GM12801 (cell line): ENCODE results near the gene NCBP2.

ENCODE experiments used
- TF ChIP-seq, protein P1 (sequence below): IDR thresholded peaks from one replicate; pipeline ENCODE4 v1.5.1; 2011; ENCODE audit warnings: control low read depth; ENCODE audit not compliant: insufficient read length; ENCODE audit errors: extremely low read depth

NCBP2 gene

DNA sequence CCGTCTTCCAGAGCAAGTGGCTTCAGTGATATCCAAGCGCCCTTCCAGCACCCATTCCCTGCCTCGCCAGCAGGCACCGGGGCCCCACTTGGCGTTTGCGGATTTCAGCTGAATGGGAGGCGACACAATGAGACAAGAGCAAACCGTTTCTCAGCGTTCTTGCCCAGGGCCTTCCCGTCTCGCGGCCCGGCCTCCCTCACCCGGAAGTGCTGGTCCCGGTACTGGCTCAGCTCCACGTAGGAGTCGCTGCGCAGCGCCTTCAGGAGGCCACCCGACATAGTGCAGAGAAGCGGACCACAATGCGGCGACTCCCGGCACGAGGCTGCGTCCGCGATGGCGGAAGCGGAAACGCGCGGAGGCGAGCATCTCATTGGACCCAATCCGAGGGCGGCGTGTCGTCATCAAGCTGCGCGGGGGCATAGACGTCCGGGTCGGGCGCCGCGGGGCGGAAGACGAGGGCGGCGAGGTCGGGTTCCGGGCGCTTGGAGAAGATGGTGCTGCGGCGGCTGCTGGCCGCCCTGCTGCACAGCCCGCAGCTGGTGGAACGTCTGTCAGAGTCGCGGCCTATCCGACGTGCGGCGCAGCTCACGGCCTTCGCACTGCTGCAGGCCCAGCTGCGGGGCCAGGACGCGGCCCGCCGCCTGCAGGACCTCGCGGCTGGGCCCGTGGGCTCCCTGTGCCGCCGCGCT, at the start of gene NCBP2:
Gene NCBP2 (minus strand): TSS at position 303 of the 689 bp plus-strand sequence. CDS start 25 bp downstream, at position 278.
- TF ChIP-seq, protein P1, sequence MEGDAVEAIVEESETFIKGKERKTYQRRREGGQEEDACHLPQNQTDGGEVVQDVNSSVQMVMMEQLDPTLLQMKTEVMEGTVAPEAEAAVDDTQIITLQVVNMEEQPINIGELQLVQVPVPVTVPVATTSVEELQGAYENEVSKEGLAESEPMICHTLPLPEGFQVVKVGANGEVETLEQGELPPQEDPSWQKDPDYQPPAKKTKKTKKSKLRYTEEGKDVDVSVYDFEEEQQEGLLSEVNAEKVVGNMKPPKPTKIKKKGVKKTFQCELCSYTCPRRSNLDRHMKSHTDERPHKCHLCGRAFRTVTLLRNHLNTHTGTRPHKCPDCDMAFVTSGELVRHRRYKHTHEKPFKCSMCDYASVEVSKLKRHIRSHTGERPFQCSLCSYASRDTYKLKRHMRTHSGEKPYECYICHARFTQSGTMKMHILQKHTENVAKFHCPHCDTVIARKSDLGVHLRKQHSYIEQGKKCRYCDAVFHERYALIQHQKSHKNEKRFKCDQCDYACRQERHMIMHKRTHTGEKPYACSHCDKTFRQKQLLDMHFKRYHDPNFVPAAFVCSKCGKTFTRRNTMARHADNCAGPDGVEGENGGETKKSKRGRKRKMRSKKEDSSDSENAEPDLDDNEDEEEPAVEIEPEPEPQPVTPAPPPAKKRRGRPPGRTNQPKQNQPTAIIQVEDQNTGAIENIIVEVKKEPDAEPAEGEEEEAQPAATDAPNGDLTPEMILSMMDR: no peak

DNA sequence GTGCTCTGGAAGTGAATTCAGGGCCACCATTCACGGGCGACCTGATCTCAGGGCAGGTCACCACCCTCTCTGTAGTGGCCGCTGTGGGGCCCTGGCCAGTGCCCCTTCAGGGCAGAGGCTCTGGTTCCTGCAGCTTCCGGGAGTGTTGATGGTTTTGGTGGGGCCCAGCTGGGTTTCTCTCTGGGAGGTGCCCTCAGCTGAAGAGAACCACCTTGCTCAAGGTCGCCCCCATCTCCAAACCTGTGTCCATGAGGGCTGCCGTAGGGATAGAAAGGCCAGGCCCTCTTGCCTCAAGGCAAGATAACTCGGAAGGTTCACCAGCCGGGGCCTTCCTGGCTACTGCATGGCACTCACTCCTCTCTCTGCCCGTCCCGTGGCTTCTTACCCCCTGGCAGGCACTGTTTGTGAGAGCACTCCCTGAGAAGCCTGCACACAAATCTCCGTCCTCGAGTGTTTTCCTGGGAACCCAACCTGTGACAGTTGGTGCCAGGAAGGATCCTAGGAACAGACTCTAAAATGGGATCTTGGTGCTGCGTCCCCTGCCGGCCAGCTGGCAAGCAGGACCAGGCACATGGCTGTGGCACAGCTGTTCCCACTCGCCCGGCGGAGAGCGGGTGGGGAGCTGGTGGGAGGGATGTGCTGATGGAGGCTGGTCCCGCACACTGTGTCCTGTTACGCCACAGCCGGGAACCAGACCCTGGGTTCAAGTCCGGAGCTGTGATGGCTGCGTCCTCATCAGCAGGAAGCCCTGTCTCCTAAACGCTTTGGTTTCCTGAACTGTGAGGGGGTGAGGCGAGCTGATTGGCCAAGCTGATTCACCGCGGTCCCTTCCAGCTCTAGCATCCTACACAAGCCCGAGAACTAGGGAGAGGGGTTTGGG, 49.5 kb upstream of the NCBP2 start:
- TF ChIP-seq, protein P1: no peak

DNA sequence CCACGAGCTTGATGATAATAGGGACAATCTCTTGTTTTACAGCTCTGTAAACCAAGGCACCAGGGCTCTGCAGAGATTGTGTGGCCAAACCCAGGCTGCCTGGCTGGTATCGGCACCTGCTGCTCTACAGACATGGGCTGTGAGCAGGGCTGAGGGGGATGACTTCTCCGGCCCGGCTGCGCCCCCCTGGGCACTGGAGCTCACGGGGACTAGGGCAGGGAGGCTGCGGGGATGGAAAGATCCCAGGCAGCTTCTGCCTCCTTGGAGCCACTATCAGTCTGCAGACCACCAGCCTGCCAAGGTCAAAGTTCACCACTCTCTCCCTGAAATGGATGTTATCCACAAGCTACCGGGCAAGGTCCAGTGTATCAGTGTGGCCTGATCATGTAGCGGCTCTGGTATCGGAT, 48.3 kb upstream of the NCBP2 start:
- TF ChIP-seq, protein P1: no peak

DNA sequence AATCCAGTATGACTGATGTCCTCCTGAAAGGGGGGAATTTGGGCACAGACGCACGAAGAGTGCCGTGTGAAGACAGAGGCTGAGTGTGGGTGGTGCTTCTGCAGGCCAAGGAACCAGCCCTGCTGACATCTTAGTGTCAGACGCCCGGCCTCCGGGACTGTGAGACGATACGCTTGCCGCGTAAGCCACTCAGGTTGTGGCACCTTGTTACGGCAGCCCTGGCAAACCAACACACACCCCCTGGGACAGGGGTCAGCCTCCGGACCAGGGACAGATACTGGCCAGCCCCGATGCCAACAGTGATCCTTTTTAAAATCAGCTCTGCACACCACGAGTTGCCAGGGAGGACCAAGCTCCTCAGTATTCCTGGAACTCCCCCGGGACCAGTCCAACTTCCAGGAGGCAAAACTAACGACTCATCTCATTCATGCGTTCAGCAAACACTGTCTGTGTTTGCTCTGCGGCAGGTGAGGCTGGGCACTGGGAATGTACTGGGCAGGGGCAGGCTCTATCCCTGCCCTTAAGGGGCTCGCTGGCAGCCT, 47.5 kb upstream of the NCBP2 start:
- TF ChIP-seq, protein P1: no peak

DNA sequence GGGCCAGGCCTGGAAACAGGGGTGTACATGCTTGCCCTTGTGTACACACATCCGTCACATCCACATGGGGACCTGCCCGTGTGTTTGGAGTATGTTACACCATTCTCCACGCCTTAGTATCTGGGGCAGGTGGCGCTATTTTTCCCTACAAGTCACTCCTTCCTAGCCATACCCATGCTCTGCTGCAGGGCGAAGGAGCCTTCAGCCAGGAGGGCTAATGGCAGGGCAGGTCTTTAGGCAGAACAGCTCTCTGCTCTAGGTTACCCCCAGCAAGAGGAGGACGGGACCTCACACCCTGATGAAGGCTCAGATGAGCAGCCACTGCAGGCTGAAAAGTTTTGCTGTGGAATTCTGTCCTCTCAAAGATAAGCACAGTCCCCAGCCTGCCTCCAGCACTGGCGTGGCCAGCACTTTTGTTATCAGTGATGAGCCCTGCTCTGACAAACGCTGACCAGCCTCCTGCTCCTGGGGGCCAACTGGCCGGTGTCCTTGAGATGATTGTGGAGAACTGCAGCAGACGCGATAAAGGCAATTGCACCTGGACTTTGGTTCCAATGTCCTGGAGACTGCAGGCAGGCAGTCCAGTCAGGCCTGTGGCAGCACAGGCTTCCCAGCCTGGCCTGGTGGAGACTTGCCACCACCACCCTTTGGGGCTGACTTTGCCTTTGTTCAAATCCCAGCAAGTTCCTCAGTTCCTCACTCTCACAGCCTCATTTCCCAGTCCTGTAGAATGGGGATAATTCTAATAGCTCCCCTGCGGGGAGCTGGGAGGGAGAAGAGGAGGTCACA, 46.1 kb upstream of the NCBP2 start:
- TF ChIP-seq, protein P1: no peak

DNA sequence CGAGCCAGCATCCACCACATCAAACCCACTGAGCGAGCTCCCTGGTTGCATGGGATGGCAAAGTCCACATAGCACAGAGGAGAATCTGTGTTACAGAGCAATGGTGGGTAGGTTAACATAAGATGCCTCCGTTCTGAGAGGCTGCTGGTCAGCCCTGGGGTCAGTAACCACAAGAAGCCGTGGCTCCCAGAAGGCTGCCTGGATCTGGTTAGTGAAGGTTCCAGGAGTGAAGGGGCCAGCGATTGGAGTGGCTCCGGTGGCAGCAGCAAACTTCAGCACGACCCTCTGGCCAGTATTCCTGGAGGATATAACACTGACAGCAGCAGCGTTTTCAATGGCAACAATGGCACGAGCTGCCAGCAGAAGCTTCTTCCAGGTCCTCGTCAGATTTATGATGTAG, 44.7 kb upstream of the NCBP2 start:
- TF ChIP-seq, protein P1: no peak
